Vagina (tissue), 2 donors: ENCODE data around the gene OPTC.

Source experiments
- CTCF ChIP-seq, 3 experiments: fragments of 450-650 bp in 2 of 3; fragments of 200-600 bp in 1 of 3; sonication (generic) in 1 of 3; IDR thresholded peaks; one replicate each; pipeline ENCODE4 v1.5.1; 2017 to 2019; ENCODE audit warnings: antibody characterized with exemption in 3 of 3, mild to moderate bottlenecking in 2 of 3, moderate library complexity in 2 of 3
- POLR2AphosphoS5 ChIP-seq, 2 donors: sonication (generic); formaldehyde crosslinking; IDR thresholded peaks; one replicate each; pipeline ENCODE4 v1.9.0; 2017; ENCODE audit warnings: antibody characterized with exemption in 2 of 2, mild to moderate bottlenecking in 2 of 2, low read depth in 1 of 2; ENCODE audit not compliant: insufficient read depth in 1 of 2

- TF ChIP-seq CTCF (IDR thresholded peaks at IDR 0.05): no peak
- TF ChIP-seq POLR2AphosphoS5 (IDR thresholded peaks at IDR 0.05; ENCODE audit: insufficient read depth in 1 of 2, low read depth in 1 of 2): no peak
Observed at GRCh38 chr1:203492082-203492747, 1.7 kb upstream of the OPTC start.
